BJ (cell line): ENCODE data around the gene ENTPD5. TPM values are rescaled to one million over a fixed set of nuclear protein-coding genes. Genes with fewer than 3 reads are reported as not detected.

ENCODE experiments used
- CTCF ChIA-PET: fragments of 350-600 bp; formaldehyde crosslinking; extraction: SDS; loops from one replicate; lab custom pipeline; 2021; ENCODE audit warnings: antibody characterized with exemption, inconsistent platforms; lab: Yijun Ruan, JAX
- POLR2A ChIA-PET: fragments of 300-600 bp; sonication (Branson Sonifier 250); formaldehyde crosslinking; extraction: SDS; loops from one replicate; lab custom pipeline; 2021; ENCODE audit warnings: antibody characterized with exemption; lab: Charles Lee
- DNase-seq: peaks from one replicate; pipeline ENCODE4 v3.0.0-alpha.2; 2011; ENCODE audit warnings: low read depth
- H3K27me3 ChIP-seq: 2 replicates; pipeline ENCODE4 v1.6.0; 2011; ENCODE audit warnings: low read length; ENCODE audit not compliant: control insufficient read depth, insufficient read depth
- H3K36me3 ChIP-seq: 2 replicates; pipeline ENCODE4 v1.5.1; 2011; ENCODE audit warnings: low read length; ENCODE audit not compliant: control insufficient read depth, insufficient read depth
- H3K4me3 ChIP-seq: 2 replicates; pipeline ENCODE4 v1.5.1; 2011; ENCODE audit warnings: low read depth, mild to moderate bottlenecking, control low read depth, low read length
- polyA plus RNA-seq: library from polyadenylated mRNA; depleted of rRNA; stranded (reverse); fragments of >200 nt; gene quantifications from 2 replicates; pipeline ENCODE4 v1.2.3, GENCODE V29; 2011
- TF ChIP-seq, protein P1 (sequence below): IDR thresholded peaks from 2 replicates; pipeline ENCODE4 v1.5.1; 2011; ENCODE audit warnings: low read depth, mild to moderate bottlenecking, control low read depth, inconsistent platforms, low read length, moderate library complexity; ENCODE audit not compliant: insufficient read depth

Gene ENTPD5
- polyA plus RNA-seq, 1 experiment, result 8.9 TPM

GRCh38 chr14:74019408-74020137, 485 bp upstream of the ENTPD5 start:
- H3K36me3 ChIP-seq, result no peaks in the 10 kb centered on the region
- ChIA-PET POLR2A (interaction anchor here (0.7 kb wide), 1 partner anchor 529 kb away, joined by 4 read pairs; the partner anchor contains the start of gene RIOX1), CTCF (interaction anchor here (1.5 kb wide), 1 partner anchor 291 kb away, joined by 3 read pairs; no protein-coding TSS in a partner anchor)
- peak; percentile 4 for DNase-seq
- peak overlapping the region; percentile 98 for H3K4me3 ChIP-seq
- no peaks in the 10 kb centered on the region for H3K27me3 ChIP-seq
- TF ChIP-seq, protein P1, sequence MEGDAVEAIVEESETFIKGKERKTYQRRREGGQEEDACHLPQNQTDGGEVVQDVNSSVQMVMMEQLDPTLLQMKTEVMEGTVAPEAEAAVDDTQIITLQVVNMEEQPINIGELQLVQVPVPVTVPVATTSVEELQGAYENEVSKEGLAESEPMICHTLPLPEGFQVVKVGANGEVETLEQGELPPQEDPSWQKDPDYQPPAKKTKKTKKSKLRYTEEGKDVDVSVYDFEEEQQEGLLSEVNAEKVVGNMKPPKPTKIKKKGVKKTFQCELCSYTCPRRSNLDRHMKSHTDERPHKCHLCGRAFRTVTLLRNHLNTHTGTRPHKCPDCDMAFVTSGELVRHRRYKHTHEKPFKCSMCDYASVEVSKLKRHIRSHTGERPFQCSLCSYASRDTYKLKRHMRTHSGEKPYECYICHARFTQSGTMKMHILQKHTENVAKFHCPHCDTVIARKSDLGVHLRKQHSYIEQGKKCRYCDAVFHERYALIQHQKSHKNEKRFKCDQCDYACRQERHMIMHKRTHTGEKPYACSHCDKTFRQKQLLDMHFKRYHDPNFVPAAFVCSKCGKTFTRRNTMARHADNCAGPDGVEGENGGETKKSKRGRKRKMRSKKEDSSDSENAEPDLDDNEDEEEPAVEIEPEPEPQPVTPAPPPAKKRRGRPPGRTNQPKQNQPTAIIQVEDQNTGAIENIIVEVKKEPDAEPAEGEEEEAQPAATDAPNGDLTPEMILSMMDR, result no peak

DNA sequence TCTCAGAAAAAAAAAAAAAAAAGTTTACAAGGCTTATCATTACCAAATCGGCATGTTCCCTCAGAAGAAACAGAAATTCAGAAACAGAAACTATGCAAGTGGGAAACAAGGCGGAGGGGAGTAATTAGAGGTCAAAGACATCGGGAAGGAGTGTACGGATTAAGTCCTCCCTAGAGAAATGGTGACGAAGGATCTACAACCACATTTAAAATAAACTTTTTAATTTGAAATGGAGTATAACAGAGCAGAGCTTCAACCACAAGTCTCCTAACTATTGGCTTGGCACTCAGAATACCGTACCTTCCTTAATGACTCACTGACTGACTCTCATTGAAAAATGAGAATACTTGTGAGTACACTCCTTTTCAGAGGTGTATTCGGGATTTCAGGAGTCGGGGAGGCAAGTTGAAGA, 908 bp downstream of the ENTPD5 start:
- Histone ChIP-seq H3K27me3 (no peaks in the 10 kb centered on the region), H3K4me3 (peak overlapping the region; percentile 98), H3K36me3 (no peaks in the 10 kb centered on the region)
- CTCF ChIA-PET, result interaction anchor here (1.0 to 1.5 kb wide), 2 partner anchors 15 to 289 kb away, joined by 3 read pairs; no protein-coding TSS in a partner anchor
- TF ChIP-seq, protein P1, result no peak
- peak; percentile 15 for DNase-seq
- POLR2A ChIA-PET, result no interaction called here

DNA sequence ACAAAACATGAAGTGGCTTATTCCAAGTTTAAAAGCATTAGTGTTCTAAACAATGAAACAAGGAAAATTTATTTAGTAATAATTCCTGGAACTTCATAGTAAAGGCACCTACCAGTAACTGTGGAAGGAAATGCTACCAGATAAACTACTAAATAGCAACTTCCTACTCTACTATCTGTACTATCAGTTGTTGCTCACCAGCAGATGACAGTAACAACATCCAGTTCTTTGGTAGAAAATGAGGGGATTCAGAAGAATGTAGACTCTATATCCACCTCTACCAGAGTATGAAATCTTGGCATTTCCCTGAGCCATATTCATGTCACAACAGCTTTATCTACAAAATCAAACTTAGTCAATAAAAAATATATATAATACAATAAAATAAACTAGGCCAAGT, 3.1 kb downstream of the ENTPD5 start:
- H3K36me3 ChIP-seq, result no peaks in the 10 kb centered on the region
- DNase-seq, result no peak
- H3K27me3 ChIP-seq, result no peaks in the 10 kb centered on the region
- POLR2A ChIA-PET, result no interaction called here
- TF ChIP-seq, protein P1, result no peak
- CTCF ChIA-PET, result no interaction called here
- no peak overlapping the region for H3K4me3 ChIP-seq

DNA sequence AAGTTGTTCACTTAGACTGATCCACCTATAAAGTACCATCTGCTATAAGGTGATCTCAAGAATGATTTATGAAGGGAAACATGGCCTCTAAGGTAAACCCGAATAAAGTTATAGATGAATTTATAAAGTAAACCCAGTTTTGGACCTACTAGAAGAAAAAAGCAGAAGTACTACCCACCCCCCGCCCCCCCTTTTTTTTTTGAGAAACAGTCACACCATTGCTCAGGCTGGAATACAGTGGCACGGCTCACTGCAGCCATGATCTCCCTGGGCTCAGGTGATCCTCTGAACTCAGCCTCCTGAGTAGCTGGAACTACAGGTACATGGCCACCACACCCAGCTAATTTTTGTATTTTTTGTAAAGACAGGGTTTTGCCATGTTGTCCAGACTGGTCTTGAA, 3.9 kb downstream of the ENTPD5 start:
- Histone ChIP-seq H3K27me3 (no peaks in the 10 kb centered on the region), H3K36me3 (no peaks in the 10 kb centered on the region), H3K4me3 (no peak overlapping the region)
- POLR2A ChIA-PET, result no interaction called here
- CTCF ChIA-PET, result no interaction called here
- TF ChIP-seq, protein P1, result no peak
- DNase-seq, result no peak

- CTCF ChIA-PET, result interaction anchor here (0.7 kb wide), 1 partner anchor 15 kb away, joined by 4 read pairs; no protein-coding TSS in a partner anchor
- no peaks in the 10 kb centered on the region for H3K27me3 ChIP-seq
- DNase-seq, result no peak
- H3K4me3 ChIP-seq, result no peak overlapping the region
- no peaks in the 10 kb centered on the region for H3K36me3 ChIP-seq
- POLR2A ChIA-PET, result no interaction called here
- TF ChIP-seq, protein P1, result no peak
Measured at GRCh38 chr14:74014299-74014698, 4.8 kb downstream of the ENTPD5 start.
